Gastrocnemius medialis (tissue), 4 donors: Measurements from ENCODE around the gene SPOUT1. TPM values are rescaled to one million over a fixed set of nuclear protein-coding genes. Genes with fewer than 3 reads are reported as not detected.

Experiments used
- ATAC-seq, 2 donors: fragments of 150-250 bp; one replicate each; pipeline ENCODE4 v1.9.1; 2016
- DNase-seq, 2 donors: peaks; one replicate each; pipeline ENCODE4 v3.0.0-alpha.2; 2019
- H3K27ac ChIP-seq, 4 donors: fragments of 200-600 bp; sonication (generic); 1 replicate in 1 of 4; 2 replicates in 3 of 4; pipeline ENCODE4 v1.5.1; 2016 to 2018; ENCODE audit warnings: mild to moderate bottlenecking in 2 of 4, moderate library complexity in 1 of 4
- H3K27me3 ChIP-seq, 3 donors: fragments of 200-600 bp; sonication (generic) in 2 of 3; 1 replicate in 1 of 3; 2 replicates in 2 of 3; pipeline versions ENCODE4 v1.5.1 to v1.6.0; 2016 to 2019; ENCODE audit warnings: mild to moderate bottlenecking in 1 of 3, moderate library complexity in 1 of 3
- H3K36me3 ChIP-seq, 2 donors: fragments of 200-600 bp; sonication (generic) in 1 of 2; one replicate each; pipeline ENCODE4 v1.5.1; 2017 to 2018
- H3K4me1 ChIP-seq, 2 donors: fragments of 200-600 bp; sonication (generic) in 1 of 2; one replicate each; pipeline ENCODE4 v1.5.1; 2016 to 2017; ENCODE audit warnings: mild to moderate bottlenecking in 2 of 2
- H3K4me3 ChIP-seq, 4 donors: fragments of 200-600 bp; sonication (generic) in 3 of 4; 1 replicate in 1 of 4; 2 replicates in 3 of 4; pipeline ENCODE4 v1.5.1; 2016 to 2019; ENCODE audit warnings: mild to moderate bottlenecking in 2 of 4
- H3K9me3 ChIP-seq, 3 donors: fragments of 200-600 bp; sonication (generic) in 2 of 3; 1 replicate in 1 of 3; 2 replicates in 2 of 3; pipeline ENCODE4 v1.5.1; 2016 to 2019
- POLR2A ChIP-seq, 2 donors: fragments of 450-650 bp; IDR thresholded peaks; one replicate each; pipeline ENCODE4 v1.6.1; 2017; ENCODE audit warnings: antibody characterized with exemption in 2 of 2, mild to moderate bottlenecking in 2 of 2, moderate library complexity in 2 of 2
- in situ Hi-C, 4 donors: fragments of 200-750 bp; cut with MboI; loops; one replicate each; pipeline versions ENCODE4 v1.15.0 to v1.8.0; 2017; ENCODE audit warnings: low sequenced_read_pairs in 4 of 4
- intact Hi-C: fragments of 100-400 bp; cut with DNase I; formaldehyde crosslinking; loops from one replicate; pipeline ENCODE4 v1.15.1; 2023; ENCODE audit warnings: low total_unique reads
- total RNA-seq, 4 donors: library from RNA; depleted of rRNA; stranded (reverse); fragments of >200 nt; gene quantifications; one replicate each; pipeline versions ENCODE4 v1.1.0 to v1.2.3, GENCODE V29; 2016
- TF ChIP-seq, protein P1 (sequence below), 5 experiments: fragments of 450-650 bp in 3 of 5; fragments of 200-600 bp in 2 of 5; sonication (generic) in 2 of 5; IDR thresholded peaks in 4 of 5; conservative IDR thresholded peaks in 1 of 5; 1 replicate in 4 of 5; 2 replicates in 1 of 5; pipeline ENCODE4 v1.5.1; 2016 to 2019; ENCODE audit warnings: antibody characterized with exemption in 5 of 5, mild to moderate bottlenecking in 3 of 5, moderate library complexity in 3 of 5

The SPOUT1 gene
- total RNA-seq, 4 donors from 2014 or later, result 10.7 to 29.3 (median 14.9) TPM

DNA sequence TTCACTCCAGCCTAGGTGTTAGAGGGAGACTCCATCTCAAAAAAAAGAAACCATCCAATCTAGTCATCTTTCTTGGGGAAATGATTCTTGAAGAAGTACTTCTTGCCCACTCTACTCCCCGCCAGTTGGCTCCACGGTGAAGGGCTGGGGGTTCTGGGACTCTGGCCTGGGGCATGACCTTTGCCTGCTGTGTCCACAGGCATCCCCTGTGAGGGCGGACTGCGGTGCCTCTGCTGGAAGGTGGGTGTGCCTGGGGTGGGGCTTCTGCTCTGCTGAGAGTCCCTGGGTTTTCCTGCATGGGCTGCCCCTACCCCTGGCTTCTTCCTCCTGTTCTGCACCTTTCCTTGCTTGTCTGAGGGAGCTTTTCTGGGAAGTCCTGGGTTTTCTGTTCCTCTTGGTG lies 39.1 kb downstream of the SPOUT1 start:
- TF ChIP-seq POLR2A (IDR thresholded peaks at IDR 0.05), result no peak
- TF ChIP-seq, protein P1, sequence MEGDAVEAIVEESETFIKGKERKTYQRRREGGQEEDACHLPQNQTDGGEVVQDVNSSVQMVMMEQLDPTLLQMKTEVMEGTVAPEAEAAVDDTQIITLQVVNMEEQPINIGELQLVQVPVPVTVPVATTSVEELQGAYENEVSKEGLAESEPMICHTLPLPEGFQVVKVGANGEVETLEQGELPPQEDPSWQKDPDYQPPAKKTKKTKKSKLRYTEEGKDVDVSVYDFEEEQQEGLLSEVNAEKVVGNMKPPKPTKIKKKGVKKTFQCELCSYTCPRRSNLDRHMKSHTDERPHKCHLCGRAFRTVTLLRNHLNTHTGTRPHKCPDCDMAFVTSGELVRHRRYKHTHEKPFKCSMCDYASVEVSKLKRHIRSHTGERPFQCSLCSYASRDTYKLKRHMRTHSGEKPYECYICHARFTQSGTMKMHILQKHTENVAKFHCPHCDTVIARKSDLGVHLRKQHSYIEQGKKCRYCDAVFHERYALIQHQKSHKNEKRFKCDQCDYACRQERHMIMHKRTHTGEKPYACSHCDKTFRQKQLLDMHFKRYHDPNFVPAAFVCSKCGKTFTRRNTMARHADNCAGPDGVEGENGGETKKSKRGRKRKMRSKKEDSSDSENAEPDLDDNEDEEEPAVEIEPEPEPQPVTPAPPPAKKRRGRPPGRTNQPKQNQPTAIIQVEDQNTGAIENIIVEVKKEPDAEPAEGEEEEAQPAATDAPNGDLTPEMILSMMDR (IDR thresholded peaks at IDR 0.05 in 4 of 5, conservative IDR thresholded peaks at IDR 0.05 in 1 of 5), result no peak
- Histone ChIP-seq H3K4me1 (peaks cover 14 to 20% of the 10 kb centered on the region in 2 donors), H3K4me3 (no peak overlapping the region), H3K27ac (no peak overlapping the region), H3K9me3 (no peaks in the 10 kb centered on the region), H3K27me3 (no peaks in the 10 kb centered on the region), H3K36me3 (peaks cover 0 to 47% of the 10 kb centered on the region in 2 donors)
- in situ Hi-C loops (no loop called here), intact Hi-C loops (no loop called here)
- DNase-seq (no peak), ATAC-seq (no peak)

DNA sequence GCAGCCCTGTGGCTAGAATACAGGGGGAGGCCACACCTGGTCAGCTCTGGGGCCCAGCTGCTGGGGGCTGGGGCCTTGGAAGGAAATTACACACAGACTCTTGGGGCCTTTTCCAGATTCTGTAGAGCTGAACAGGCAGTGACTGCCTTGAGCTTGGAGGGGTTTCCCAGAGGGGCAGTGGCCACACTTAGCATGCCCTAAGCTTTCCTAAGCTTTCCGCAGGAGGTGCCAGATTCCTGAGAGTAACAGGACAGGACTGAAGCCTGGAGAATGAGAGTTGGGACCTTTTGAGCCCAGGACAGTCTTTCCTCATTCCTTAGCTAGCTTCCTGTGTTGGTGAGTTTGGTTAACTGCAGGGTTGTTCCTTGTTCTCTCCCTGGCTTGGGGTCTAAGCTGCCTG lies 41.1 kb downstream of the SPOUT1 start:
- DNase-seq, result no peak
- in situ Hi-C loops, result no loop called here
- no peak for ATAC-seq
- Histone ChIP-seq H3K27ac (peak overlapping the region in 3 of 4 donors; percentile 89 to 96 (median 92)), H3K9me3 (no peaks in the 10 kb centered on the region), H3K4me1 (peaks cover 16 to 25% of the 10 kb centered on the region in 2 donors), H3K4me3 (peak overlapping the region; percentile 81 to 99 (median 90)), H3K27me3 (no peaks in the 10 kb centered on the region), H3K36me3 (peaks cover 0 to 32% of the 10 kb centered on the region in 2 donors)
- no peak for TF ChIP-seq POLR2A (IDR thresholded peaks at IDR 0.05)
- TF ChIP-seq, protein P1 (IDR thresholded peaks at IDR 0.05 in 4 of 5, conservative IDR thresholded peaks at IDR 0.05 in 1 of 5), result no peak
- intact Hi-C loops, result loop anchor here (5.0 kb wide), 1 partner anchor 94 kb away; the partner anchor contains the start of genes KYAT1 and LRRC8A

DNA sequence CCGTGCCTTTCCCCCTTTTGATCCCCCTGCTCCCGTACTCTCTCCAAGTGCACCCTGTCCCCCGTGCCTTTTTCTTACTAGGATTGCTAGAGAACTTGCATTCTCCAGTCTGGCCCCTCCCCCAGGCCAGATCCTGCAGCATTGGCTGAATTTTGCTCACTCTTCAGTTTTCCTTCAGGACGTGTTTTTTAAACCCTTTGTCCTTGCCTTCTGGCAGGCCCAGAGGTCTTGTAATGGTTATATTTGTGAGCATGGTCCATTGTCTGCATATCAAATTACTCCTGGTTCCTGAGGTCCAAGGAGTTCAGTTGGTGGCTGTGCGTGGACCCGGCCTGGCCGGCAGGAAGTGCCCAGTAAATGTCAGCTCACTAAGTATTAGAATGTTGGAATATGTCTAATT lies 41.9 kb downstream of the SPOUT1 start:
- no peaks in the 10 kb centered on the region for H3K9me3 ChIP-seq
- peak overlapping the region; percentile 81 to 99 (median 90) for H3K4me3 ChIP-seq
- H3K4me1 ChIP-seq, result peaks cover 16 to 25% of the 10 kb centered on the region in 2 donors
- H3K27me3 ChIP-seq, result no peaks in the 10 kb centered on the region
- in situ Hi-C loops, result no loop called here
- TF ChIP-seq, protein P1 (IDR thresholded peaks at IDR 0.05 in 4 of 5, conservative IDR thresholded peaks at IDR 0.05 in 1 of 5), result no peak
- no peak for TF ChIP-seq POLR2A (IDR thresholded peaks at IDR 0.05)
- ATAC-seq (no peak), DNase-seq (no peak)
- intact Hi-C loops, result loop anchor here (1.0 to 5.0 kb wide), 3 partner anchors 16 to 95 kb away; partner anchors contain the start of genes ENDOG, KYAT1, LRRC8A and ZER1
- H3K27ac ChIP-seq, result peak overlapping the region; percentile 89 to 96 (median 90)
- peaks cover 0 to 25% of the 10 kb centered on the region in 2 donors for H3K36me3 ChIP-seq

DNA sequence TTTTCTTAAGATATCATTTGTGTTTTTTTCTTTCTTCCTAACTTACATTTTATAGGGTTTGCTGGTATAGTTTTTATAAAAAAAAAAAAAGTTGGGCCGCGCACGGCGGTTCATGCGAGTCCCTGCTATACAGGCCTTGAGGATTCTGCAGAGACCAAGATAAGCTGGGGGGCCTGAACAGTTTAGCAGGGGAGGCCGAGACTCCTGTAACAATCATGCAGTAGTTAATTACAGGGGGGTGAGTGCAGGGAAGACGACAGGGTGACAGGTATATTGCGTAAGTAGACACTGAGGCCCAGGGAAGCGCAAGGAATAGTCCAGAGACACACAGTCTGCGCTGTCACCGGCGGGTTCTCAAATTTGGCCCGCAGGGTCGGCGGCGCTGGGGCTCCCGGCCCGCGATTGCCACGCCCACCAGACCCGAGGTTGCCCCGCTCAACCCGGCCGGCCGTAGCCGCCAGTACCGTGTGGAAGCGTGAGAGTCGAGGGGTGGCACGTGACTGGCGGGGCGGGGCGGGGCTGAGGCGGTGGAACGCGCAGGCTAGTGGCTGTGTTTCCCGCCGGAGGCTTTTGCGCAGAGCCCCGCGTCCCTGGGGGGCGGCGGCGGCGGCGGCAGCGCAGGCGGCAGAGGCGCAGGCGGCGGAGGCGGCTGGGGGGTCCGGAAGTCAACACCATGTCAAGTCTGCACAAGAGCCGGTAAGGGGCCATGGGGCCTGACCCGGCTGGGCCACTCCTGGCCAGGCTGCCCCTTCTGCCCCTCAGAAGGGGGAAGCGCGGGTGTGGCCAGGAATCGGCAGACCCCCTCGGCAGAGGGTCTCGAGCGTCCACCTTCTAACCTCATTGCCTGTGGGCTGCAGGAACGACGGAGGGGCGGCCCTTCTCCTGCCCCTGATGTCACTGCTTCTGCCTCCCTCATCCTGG lies 42.7 kb downstream of the SPOUT1 start, which contains the start of gene TBC1D13:
Gene TBC1D13 (plus strand): TSS at position 573 of the 921 bp plus-strand sequence. CDS start 101 bp downstream, at position 674.
- DNase-seq, result peak; percentile 88 to 91
- in situ Hi-C loops, result no loop called here
- intact Hi-C loops, result loop anchor here (1.0 to 5.0 kb wide), 3 partner anchors 16 to 95 kb away; partner anchors contain the start of genes ENDOG, KYAT1, LRRC8A and ZER1

More for the DNA sequence above, 42.7 kb downstream of the SPOUT1 start, which contains the start of gene TBC1D13:
- Histone ChIP-seq H3K9me3 (no peaks in the 10 kb centered on the region), H3K36me3 (peaks cover 0 to 17% of the 10 kb centered on the region in 2 donors), H3K4me3 (peak within 1 kb of the TSS; percentile 81 to 99 (median 90)), H3K27ac (peak within 1 kb of the TSS; percentile 89 to 96 (median 90)), H3K27me3 (no peaks in the 10 kb centered on the region), H3K4me1 (peaks cover 16 to 25% of the 10 kb centered on the region in 2 donors)
- ATAC-seq, result peak; percentile 89 to 93
- peak; percentile 76 to 77 for TF ChIP-seq POLR2A (IDR thresholded peaks at IDR 0.05)
- TF ChIP-seq, protein P1 (IDR thresholded peaks at IDR 0.05 in 4 of 5, conservative IDR thresholded peaks at IDR 0.05 in 1 of 5), result no peak
